ENCODE data around the gene DNAJC13. TPM values are rescaled to one million over a fixed set of nuclear protein-coding genes. Genes with fewer than 3 reads are reported as not detected.

DNAJC13 gene
- total and polyA plus RNA-seq, 7 donors, result 9.0 to 55.9 (median 33.2) TPM

DNA sequence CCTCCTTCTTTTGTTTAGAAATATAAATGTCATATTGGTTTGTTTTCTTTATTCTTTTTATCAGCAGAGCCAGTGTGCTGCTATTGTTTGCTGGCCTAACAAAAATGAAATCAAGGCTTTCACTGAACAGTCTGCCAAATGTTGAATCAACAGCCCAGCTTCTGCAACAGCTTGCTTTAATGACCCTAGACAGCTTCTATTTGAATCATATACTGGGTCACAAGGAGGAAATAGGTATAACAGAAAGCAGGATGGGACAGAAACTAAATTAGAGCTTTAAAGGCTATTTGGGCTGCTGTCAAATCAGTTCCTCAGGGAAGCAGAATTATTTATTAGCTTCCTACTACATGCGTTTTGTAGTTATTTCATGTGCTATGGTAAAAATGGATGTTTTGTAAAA lies 12.1 kb upstream of the DNAJC13 start:
- WGBS, 2 donors, result 13 to 58% methylated on average over 1 of the region's 1 CpG
- no peak overlapping the region for H3K4me3 ChIP-seq
- no peaks in the 10 kb centered on the region for H3K36me3 ChIP-seq
- no peak overlapping the region for H3K27ac ChIP-seq
- no peaks in the 10 kb centered on the region for H3K9me3 ChIP-seq
- no peak for DNase-seq
- intact Hi-C loops (cut with DNase I), result no loop called here
- H3K4me1 ChIP-seq, result peaks cover 0 to 4% (median 0%) of the 10 kb centered on the region in 4 donors
- H3K27me3 ChIP-seq, result no peaks in the 10 kb centered on the region
- TF ChIP-seq, protein P1, sequence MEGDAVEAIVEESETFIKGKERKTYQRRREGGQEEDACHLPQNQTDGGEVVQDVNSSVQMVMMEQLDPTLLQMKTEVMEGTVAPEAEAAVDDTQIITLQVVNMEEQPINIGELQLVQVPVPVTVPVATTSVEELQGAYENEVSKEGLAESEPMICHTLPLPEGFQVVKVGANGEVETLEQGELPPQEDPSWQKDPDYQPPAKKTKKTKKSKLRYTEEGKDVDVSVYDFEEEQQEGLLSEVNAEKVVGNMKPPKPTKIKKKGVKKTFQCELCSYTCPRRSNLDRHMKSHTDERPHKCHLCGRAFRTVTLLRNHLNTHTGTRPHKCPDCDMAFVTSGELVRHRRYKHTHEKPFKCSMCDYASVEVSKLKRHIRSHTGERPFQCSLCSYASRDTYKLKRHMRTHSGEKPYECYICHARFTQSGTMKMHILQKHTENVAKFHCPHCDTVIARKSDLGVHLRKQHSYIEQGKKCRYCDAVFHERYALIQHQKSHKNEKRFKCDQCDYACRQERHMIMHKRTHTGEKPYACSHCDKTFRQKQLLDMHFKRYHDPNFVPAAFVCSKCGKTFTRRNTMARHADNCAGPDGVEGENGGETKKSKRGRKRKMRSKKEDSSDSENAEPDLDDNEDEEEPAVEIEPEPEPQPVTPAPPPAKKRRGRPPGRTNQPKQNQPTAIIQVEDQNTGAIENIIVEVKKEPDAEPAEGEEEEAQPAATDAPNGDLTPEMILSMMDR (IDR thresholded peaks at IDR 0.05), result no peak
- no peak for TF ChIP-seq EP300 (IDR thresholded peaks at IDR 0.05)
- no peak for TF ChIP-seq POLR2A (IDR thresholded peaks at IDR 0.05)
- TF ChIP-seq POLR2AphosphoS5 (IDR thresholded peaks at IDR 0.05), result no peak

DNA sequence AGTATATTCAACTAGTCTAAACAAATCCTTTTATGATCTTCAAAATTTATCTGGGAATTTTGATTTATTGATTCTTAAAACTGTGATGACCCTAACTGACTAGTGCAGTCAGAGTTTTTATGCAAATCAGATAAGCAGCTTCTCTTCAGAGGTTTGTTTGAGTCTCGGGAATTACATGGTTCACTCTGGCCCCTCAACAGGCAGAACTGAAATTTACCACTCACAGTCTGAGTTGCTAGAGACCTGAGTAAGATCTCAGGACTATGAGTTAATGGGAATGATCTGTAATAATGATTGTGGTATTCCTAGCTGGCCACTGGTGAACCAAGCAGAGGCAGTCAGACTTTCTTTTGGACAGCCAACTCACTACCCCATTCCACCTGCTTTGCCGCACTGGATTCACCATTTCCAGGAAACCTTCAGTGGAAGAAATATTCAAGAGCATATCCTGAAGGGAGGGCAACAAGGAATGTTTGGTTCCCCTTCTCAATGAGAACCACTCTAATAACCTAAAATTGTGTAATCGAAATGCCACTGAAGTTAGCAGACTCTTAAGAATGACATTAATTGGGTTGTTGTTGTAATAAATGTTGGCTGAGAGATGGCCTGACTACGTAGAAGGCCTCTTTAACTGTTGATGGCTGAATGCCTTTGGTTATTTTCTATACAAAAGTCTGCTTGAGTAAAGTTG lies 11.5 kb upstream of the DNAJC13 start:
- intact Hi-C loops (cut with DNase I), result no loop called here
- H3K36me3 ChIP-seq, result no peaks in the 10 kb centered on the region
- DNase-seq, result no peak
- WGBS, 2 donors, result 81 to 85% methylated on average over 4 of the region's 4 CpGs
- H3K9me3 ChIP-seq, result no peaks in the 10 kb centered on the region
- H3K4me1 ChIP-seq, result peaks cover 0 to 4% (median 0%) of the 10 kb centered on the region in 4 donors
- no peak overlapping the region for H3K27ac ChIP-seq
- H3K4me3 ChIP-seq, result no peak overlapping the region
- no peaks in the 10 kb centered on the region for H3K27me3 ChIP-seq
- TF ChIP-seq, protein P1 (IDR thresholded peaks at IDR 0.05), result no peak
- no peak for TF ChIP-seq EP300 (IDR thresholded peaks at IDR 0.05)
- no peak for TF ChIP-seq POLR2AphosphoS5 (IDR thresholded peaks at IDR 0.05)
- TF ChIP-seq POLR2A (IDR thresholded peaks at IDR 0.05), result no peak

DNA sequence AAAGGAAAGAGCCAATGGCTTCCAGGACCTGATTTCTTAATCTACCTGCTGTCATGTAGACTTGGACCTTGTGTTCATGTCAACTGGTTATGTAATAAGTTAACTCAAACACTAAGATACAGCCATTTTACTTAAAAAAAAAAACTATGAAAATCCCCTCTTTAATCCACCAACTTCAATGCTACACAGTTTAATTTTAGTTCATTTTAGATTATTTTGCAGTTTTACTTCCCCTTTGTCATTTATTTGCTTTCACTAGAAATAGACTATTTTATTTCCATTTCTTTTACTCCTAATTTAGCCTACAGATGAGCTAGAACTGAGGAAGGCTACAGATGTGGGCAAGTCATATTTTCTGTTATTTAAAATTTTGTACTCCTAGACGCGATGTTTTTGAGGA lies 10.7 kb upstream of the DNAJC13 start:
- no peak for DNase-seq
- H3K36me3 ChIP-seq, result no peaks in the 10 kb centered on the region
- no peaks in the 10 kb centered on the region for H3K27me3 ChIP-seq
- peaks cover 0 to 4% (median 0%) of the 10 kb centered on the region in 4 donors for H3K4me1 ChIP-seq
- no peaks in the 10 kb centered on the region for H3K9me3 ChIP-seq
- TF ChIP-seq EP300 (IDR thresholded peaks at IDR 0.05) (no peak), POLR2AphosphoS5 (IDR thresholded peaks at IDR 0.05) (no peak), POLR2A (IDR thresholded peaks at IDR 0.05) (no peak)
- TF ChIP-seq, protein P1 (IDR thresholded peaks at IDR 0.05), result no peak
- H3K27ac ChIP-seq, result no peak overlapping the region
- intact Hi-C loops (cut with DNase I), result no loop called here
- WGBS, 2 donors, result 90 to 94% methylated on average over 2 of the region's 2 CpGs
- no peak overlapping the region for H3K4me3 ChIP-seq

DNA sequence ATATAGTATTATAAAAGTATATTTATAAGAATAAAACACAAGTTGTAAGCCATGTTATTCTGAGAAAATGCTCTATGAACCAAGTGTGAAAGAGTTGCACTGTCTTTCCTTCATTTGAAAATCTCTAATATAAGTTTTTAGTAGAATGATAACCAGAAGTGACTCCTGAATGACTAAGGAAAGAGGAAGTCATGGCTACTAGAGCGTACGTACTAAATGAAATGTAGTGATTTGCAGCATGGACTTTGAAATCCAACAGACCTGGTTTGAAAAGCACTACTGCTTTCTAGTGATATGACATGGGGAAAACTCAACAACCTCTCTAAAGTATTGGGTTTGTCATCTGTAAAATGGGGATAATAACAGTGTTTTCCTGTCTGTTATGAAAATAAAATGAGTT lies 10.3 kb upstream of the DNAJC13 start:
- 66 to 78% methylated on average over 2 of the region's 2 CpGs for WGBS, 2 donors
- Histone ChIP-seq H3K27me3 (no peaks in the 10 kb centered on the region), H3K4me3 (no peak overlapping the region), H3K27ac (no peak overlapping the region), H3K9me3 (no peaks in the 10 kb centered on the region), H3K36me3 (no peaks in the 10 kb centered on the region), H3K4me1 (peaks cover 0 to 4% (median 0%) of the 10 kb centered on the region in 4 donors)
- no peak for DNase-seq
- intact Hi-C loops (cut with DNase I), result no loop called here
- TF ChIP-seq EP300 (IDR thresholded peaks at IDR 0.05) (no peak), POLR2A (IDR thresholded peaks at IDR 0.05) (no peak), POLR2AphosphoS5 (IDR thresholded peaks at IDR 0.05) (no peak)
- TF ChIP-seq, protein P1 (IDR thresholded peaks at IDR 0.05), result no peak

Data from sigmoid colon (tissue), 7 donors.